ENCODE data around the gene DDHD1. TPM values are rescaled to one million over a fixed set of nuclear protein-coding genes. Genes with fewer than 3 reads are reported as not detected.

The DDHD1 gene
- total RNA-seq, 4 donors from 2014 or later, result 5.3 to 42.1 (median 12.6) TPM

DNA sequence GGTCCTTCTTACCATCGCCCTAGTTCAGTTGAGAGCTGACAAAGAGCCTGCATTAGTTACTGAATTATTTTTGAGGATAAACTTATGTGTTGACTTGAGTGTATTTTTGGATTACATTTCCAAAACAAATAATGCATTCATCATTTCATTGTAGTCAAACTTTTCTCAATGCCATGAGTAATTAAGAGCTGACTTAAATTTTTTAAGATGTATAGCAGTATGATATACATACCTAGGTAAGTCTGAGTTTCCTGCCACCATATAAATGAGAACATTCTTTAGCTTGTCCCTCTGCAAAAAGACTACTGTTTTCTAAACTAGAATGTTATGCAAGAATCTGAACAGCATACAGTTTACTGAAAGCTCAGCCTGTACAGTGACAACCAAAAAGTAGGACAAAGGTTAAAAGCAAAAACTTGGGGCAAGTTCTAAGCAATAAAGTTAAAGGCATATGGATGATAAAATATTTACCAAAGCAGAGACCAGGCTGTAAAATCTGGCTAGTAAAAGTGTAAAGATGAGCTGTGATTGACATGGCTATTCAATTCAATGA is 120.2 kb downstream of the DDHD1 start:
- no peak overlapping the region for H3K4me3 ChIP-seq
- H3K4me1 ChIP-seq, result no peaks in the 10 kb centered on the region
- peak overlapping the region in 1 of 4 donors; percentile 16 for H3K27ac ChIP-seq
- H3K36me3 ChIP-seq, result no peaks in the 10 kb centered on the region
- no peaks in the 10 kb centered on the region for H3K27me3 ChIP-seq
- DNase-seq, result no peak
- no peak for TF ChIP-seq POLR2A (IDR thresholded peaks at IDR 0.05)
- TF ChIP-seq, protein P1, sequence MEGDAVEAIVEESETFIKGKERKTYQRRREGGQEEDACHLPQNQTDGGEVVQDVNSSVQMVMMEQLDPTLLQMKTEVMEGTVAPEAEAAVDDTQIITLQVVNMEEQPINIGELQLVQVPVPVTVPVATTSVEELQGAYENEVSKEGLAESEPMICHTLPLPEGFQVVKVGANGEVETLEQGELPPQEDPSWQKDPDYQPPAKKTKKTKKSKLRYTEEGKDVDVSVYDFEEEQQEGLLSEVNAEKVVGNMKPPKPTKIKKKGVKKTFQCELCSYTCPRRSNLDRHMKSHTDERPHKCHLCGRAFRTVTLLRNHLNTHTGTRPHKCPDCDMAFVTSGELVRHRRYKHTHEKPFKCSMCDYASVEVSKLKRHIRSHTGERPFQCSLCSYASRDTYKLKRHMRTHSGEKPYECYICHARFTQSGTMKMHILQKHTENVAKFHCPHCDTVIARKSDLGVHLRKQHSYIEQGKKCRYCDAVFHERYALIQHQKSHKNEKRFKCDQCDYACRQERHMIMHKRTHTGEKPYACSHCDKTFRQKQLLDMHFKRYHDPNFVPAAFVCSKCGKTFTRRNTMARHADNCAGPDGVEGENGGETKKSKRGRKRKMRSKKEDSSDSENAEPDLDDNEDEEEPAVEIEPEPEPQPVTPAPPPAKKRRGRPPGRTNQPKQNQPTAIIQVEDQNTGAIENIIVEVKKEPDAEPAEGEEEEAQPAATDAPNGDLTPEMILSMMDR (IDR thresholded peaks at IDR 0.05), result no peak
- no peaks in the 10 kb centered on the region for H3K9me3 ChIP-seq

DNA sequence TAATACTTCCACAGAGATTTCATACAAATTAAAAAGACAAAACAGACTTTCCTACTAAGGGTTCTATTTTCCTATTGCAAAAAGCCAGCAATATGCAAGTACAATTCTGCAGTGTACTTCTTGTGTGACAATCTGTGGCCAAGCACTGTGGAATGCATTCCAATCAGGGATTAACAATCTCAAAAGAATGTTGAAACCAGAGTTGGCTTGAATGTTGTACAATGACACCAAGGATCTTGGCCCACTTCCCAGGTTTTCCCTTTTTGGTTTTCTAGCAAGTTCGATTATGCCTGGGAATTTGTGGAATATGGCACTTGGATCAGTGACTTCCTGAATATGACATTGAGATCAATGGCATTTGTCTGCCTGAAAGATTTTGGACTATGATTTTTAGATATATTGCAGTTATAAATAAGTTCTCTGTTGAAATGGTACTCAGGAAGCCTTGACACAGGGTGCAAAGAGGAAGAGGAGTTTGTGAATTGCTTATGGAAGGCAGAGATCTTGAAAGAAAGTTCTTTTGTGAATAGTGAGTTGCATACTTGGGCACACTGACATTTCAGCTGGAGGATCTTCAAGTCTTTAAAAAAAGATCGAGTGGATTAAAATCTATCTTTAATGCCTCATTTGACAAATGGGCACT is 120.8 kb downstream of the DDHD1 start:
- Histone ChIP-seq H3K9me3 (no peaks in the 10 kb centered on the region), H3K27ac (peak overlapping the region in 2 of 4 donors; percentile 11 to 16), H3K4me1 (no peaks in the 10 kb centered on the region), H3K36me3 (no peaks in the 10 kb centered on the region), H3K27me3 (no peaks in the 10 kb centered on the region), H3K4me3 (no peak overlapping the region)
- TF ChIP-seq, protein P1 (IDR thresholded peaks at IDR 0.05), result no peak
- no peak for TF ChIP-seq POLR2A (IDR thresholded peaks at IDR 0.05)
- DNase-seq, result no peak

DNA sequence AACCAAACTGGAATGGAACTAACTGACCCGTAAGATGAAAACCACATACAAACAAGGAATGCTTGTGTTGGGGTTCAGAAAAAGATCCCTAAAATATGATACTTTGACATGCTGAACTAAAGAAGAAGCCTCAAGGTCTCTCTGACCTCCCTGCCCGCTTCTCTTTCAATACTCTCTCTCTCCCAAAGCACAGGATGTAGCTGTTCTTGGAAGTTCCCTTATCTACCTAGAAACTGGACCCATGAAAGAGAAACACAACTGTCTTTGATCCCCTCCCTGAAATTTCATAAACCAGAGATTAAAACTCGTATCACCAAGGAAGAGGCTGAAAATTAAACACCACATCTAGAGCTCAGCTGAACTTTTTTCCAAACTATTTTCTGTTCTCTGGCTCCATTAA is 125.6 kb downstream of the DDHD1 start:
- H3K4me1 ChIP-seq, result no peaks in the 10 kb centered on the region
- no peak for TF ChIP-seq POLR2A (IDR thresholded peaks at IDR 0.05)
- TF ChIP-seq, protein P1 (IDR thresholded peaks at IDR 0.05), result no peak
- no peaks in the 10 kb centered on the region for H3K27me3 ChIP-seq
- H3K36me3 ChIP-seq, result no peaks in the 10 kb centered on the region
- no peak overlapping the region for H3K27ac ChIP-seq
- H3K4me3 ChIP-seq, result no peak overlapping the region
- no peak for DNase-seq
- H3K9me3 ChIP-seq, result no peaks in the 10 kb centered on the region

DNA sequence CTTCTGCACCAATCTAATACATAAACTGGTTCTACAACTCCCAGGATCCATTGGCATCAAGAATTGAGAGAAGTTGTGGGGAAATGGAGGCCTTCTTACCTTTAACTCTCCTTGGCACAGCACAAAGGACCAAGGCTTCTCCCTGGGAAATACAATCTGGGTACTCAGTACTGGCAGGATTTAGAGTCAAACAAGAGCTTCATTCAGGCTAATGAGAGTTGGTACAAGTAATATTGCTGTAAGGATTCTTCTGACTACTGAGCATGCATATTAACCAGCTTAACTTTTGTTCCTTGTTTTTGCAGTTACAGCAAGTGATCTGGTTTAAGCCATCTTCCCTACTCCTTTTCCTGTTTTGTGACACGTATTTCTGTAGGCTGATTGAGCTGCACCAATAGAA is 126.1 kb downstream of the DDHD1 start:
- Histone ChIP-seq H3K4me3 (no peak overlapping the region), H3K9me3 (no peaks in the 10 kb centered on the region), H3K27me3 (no peaks in the 10 kb centered on the region), H3K27ac (no peak overlapping the region), H3K36me3 (no peaks in the 10 kb centered on the region), H3K4me1 (no peaks in the 10 kb centered on the region)
- DNase-seq, result no peak
- TF ChIP-seq POLR2A (IDR thresholded peaks at IDR 0.05), result no peak
- TF ChIP-seq, protein P1 (IDR thresholded peaks at IDR 0.05), result no peak

DNA sequence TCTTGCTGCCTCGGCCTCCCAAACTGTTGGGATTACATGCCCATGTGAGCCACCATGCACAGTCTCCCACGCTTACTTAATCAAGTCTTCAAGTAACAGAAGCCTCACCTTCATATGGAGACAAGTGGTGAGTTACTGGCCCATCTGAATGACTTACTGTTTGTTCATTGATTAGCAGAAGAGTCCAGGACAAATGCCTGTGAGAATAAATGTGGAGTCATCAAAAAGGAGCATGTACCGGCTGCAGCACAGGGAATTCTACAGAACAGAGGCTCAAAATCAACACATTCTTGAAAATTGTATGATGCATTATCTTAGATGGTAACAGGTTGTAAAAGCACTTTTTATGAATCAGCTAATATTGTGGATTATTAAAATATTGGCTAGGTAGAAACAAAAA is 129.8 kb downstream of the DDHD1 start:
- no peaks in the 10 kb centered on the region for H3K36me3 ChIP-seq
- H3K9me3 ChIP-seq, result no peaks in the 10 kb centered on the region
- no peak for DNase-seq
- H3K27me3 ChIP-seq, result no peaks in the 10 kb centered on the region
- no peak overlapping the region for H3K27ac ChIP-seq
- TF ChIP-seq, protein P1 (IDR thresholded peaks at IDR 0.05), result no peak
- TF ChIP-seq POLR2A (IDR thresholded peaks at IDR 0.05), result no peak
- no peaks in the 10 kb centered on the region for H3K4me1 ChIP-seq
- H3K4me3 ChIP-seq, result no peak overlapping the region

Measured in Peyer's patch (tissue), 4 donors.